HG02884 (cell line): ENCODE measurements around the gene ANXA10.
"Not testable (repeated sequence)": the region's sequence is repeated elsewhere in the genome, so short reads cannot be mapped to it uniquely, and the experiment has no call there.

Experiments
- ATAC-seq: cut with Tn5 transposase; IDR thresholded peaks from one replicate; pipeline ENCODE4 v1.9.1; 2021; ENCODE audit warnings: mild to moderate bottlenecking, moderate library complexity; ENCODE audit not compliant: unreplicated experiment

The ANXA10 gene

GRCh38 chr4:168154546-168155277 is 62.4 kb downstream of the ANXA10 start:
- ATAC-seq, result no peak

- no peak for ATAC-seq
Observed at GRCh38 chr4:168162604-168163003, 70.3 kb downstream of the ANXA10 start.

GRCh38 chr4:168163106-168163505 is 70.8 kb downstream of the ANXA10 start:
- no peak for ATAC-seq

GRCh38 chr4:168164045-168164444 is 71.7 kb downstream of the ANXA10 start:
- no peak for ATAC-seq

GRCh38 chr4:168164915-168165548 is 72.7 kb downstream of the ANXA10 start:
- no peak for ATAC-seq

GRCh38 chr4:168167714-168168284 is 75.5 kb downstream of the ANXA10 start:
- peak; percentile 52 for ATAC-seq

GRCh38 chr4:168174308-168174707 is 82.0 kb downstream of the ANXA10 start:
- ATAC-seq, result no peak

- no peak for ATAC-seq
Observed at GRCh38 chr4:168177546-168178149, 85.3 kb downstream of the ANXA10 start.

- ATAC-seq, result no peak
Observed at GRCh38 chr4:168183717-168184571, 91.6 kb downstream of the ANXA10 start.

GRCh38 chr4:168188754-168189153 is 96.4 kb downstream of the ANXA10 start:
- ATAC-seq, result peak; percentile 53

GRCh38 chr4:168197926-168198325 is 105.6 kb downstream of the ANXA10 start:
- no peak for ATAC-seq

GRCh38 chr4:168199260-168199957 is 107.1 kb downstream of the ANXA10 start:
- ATAC-seq, result no peak

- no peak for ATAC-seq
Observed at GRCh38 chr4:168200685-168201084, 108.3 kb downstream of the ANXA10 start.

- ATAC-seq, result no peak
Observed at GRCh38 chr4:168203233-168203911, 111.0 kb downstream of the ANXA10 start.

- ATAC-seq, result no peak
Observed at GRCh38 chr4:168208957-168209614, 116.7 kb downstream of the ANXA10 start.

- no peak for ATAC-seq
Observed at GRCh38 chr4:168212656-168213055, 120.3 kb downstream of the ANXA10 start.

- ATAC-seq, result not testable (repeated sequence)
Observed at GRCh38 chr4:168213511-168213910, 121.2 kb downstream of the ANXA10 start.

- ATAC-seq, result no peak
Observed at GRCh38 chr4:168218645-168219044, 126.3 kb downstream of the ANXA10 start.

- no peak for ATAC-seq
Observed at GRCh38 chr4:168220893-168221292, 128.6 kb downstream of the ANXA10 start.
